ENCODE measurements around the gene ATG14. TPM values are rescaled to one million over a fixed set of nuclear protein-coding genes. Genes with fewer than 3 reads are reported as not detected.

ATG14 gene
- total and polyA plus RNA-seq, 2 of the 13 experiments (the other 11 are each of a cell fraction or from before 2014, with no cell fraction given) = 7.2 to 9.1 TPM

DNA sequence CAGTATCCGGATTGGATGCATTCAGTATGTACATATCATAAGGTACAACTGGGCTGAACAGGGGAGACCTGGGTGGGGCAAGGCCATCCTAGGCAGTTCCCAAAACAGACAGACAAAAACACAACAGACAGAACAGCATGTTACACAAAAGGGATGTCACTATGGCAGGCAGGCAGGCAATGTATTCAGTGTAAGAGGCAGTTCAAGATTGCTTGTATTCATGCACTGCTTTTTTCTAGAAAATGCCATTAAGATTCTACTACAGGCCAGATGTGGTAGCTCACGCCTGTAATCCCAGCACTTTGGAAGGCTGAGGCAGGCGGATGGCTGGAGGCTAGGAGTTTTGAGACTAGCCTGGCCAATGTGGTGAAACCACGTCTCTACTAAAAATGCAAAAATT, 25.3 kb upstream of the ATG14 start (continued):
- TF ChIP-seq SNAPC2 (CRISPR knock-in tag; IDR thresholded peaks at IDR 0.05) = no peak
- no peak for TF ChIP-seq SIN3A (IDR thresholded peaks at IDR 0.05; ENCODE audit: borderline replicate concordance, low read depth, low read length)
- no peak for TF ChIP-seq HNRNPH1 (optimal IDR thresholded peaks at IDR 0.05; ENCODE audit: low read depth, low read length)
- TF ChIP-seq MED13 (CRISPR knock-in tag; IDR thresholded peaks at IDR 0.05) = no peak
- no peak for TF ChIP-seq ZNF441 (CRISPR knock-in tag; IDR thresholded peaks at IDR 0.05; ENCODE audit: borderline replicate concordance)
- TF ChIP-seq, protein P1, sequence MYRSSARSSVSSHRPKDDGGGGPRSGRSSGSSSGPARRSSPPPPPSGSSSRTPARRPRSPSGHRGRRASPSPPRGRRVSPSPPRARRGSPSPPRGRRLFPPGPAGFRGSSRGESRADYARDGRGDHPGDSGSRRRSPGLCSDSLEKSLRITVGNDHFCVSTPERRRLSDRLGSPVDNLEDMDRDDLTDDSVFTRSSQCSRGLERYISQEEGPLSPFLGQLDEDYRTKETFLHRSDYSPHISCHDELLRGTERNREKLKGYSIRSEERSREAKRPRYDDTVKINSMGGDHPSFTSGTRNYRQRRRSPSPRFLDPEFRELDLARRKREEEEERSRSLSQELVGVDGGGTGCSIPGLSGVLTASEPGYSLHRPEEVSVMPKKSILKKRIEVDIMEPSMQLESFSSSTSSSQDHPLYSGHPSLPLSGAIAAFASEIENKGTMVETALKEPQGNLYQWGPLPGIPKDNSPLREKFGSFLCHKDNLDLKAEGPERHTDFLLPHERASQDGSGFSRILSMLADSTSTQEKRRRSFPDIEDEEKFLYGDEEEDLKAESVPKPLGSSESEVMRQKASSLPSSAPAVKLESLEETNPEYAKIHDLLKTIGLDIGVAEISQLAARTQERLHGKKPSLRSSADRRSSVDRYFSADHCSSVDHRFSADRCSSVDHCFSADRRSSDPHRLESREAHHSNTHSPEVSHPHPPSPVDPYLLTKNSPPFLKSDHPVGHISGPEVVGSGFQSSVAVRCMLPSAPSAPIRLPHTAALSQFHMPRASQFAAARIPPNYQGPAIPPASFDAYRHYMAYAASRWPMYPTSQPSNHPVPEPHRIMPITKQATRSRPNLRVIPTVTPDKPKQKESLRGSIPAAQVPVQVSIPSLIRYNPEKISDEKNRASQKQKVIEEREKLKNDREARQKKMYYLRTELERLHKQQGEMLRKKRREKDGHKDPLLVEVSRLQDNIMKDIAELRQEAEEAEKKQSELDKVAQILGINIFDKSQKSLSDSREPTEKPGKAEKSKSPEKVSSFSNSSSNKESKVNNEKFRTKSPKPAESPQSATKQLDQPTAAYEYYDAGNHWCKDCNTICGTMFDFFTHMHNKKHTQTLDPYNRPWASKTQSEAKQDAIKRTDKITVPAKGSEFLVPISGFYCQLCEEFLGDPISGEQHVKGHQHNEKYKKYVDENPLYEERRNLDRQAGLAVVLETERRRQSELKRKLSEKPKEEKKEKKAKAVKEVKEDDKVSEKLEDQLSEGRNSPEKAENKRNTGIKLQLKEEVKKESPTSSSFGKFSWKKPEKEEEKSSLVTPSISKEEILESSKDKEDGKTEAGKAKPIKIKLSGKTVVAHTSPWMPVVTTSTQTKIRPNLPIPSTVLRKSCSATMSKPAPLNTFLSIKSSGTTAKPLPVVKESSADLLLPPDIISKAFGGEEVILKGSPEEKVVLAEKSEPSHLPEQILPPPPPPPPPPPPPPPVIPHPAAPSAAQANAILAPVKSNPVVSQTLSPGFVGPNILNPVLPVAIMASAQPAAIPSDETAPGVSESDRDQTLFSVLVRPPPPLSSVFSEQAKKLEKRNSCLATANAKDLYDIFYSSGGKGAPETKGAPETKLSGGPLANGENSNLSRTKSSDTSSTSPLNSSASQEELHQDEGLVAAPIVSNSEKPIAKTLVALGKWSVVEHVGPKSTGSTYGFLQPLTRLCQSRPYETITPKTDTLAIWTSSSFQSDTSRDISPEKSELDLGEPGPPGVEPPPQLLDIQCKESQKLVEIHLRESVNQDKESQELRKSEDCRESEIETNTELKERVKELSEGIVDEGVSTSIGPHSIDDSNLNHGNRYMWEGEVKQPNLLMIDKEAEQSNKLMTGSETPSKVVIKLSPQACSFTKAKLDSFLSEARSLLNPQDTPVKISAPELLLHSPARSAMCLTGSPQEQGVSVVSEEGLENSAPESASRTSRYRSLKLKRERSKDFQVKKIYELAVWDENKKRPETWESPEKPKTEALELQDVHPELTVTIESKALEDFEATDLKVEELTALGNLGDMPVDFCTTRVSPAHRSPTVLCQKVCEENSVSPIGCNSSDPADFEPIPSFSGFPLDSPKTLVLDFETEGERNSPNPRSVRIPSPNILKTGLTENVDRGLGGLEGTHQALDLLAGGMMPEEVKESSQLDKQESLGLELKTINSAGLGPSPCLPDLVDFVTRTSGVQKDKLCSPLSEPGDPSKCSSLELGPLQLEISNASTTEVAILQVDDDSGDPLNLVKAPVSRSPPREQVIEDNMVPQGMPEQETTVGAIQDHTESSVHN (CRISPR knock-in tag; IDR thresholded peaks at IDR 0.05) = no peak
- no peak for TF ChIP-seq ZNF644 (CRISPR knock-in tag; IDR thresholded peaks at IDR 0.05; ENCODE audit: low read depth)
- TF ChIP-seq HOXA3 (CRISPR knock-in tag; IDR thresholded peaks at IDR 0.05) = no peak

All from HepG2 (cell line).